Liver (tissue), 9 donors: Measurements from ENCODE around the gene PSRC1. TPM values are rescaled to one million over a fixed set of nuclear protein-coding genes. Genes with fewer than 3 reads are reported as not detected.

Source experiments
- DNase-seq: peaks from one replicate; pipeline ENCODE4 v3.0.0-alpha.2; 2017; ENCODE audit warnings: low spot score
- H3K27ac ChIP-seq, 2 donors: one replicate each; pipeline ENCODE4 v1.7.0; 2013; ENCODE audit warnings: inconsistent platforms in 2 of 2, low read length in 2 of 2, control low read depth in 1 of 2, low read depth in 1 of 2, mild to moderate bottlenecking in 1 of 2
- H3K27me3 ChIP-seq, 4 donors: one replicate each; pipeline versions ENCODE4 v1.6.1 to v1.7.0; 2013; ENCODE audit warnings: low read length in 3 of 4, inconsistent platforms in 1 of 4, mild to moderate bottlenecking in 1 of 4, moderate library complexity in 1 of 4; ENCODE audit not compliant: control insufficient read depth in 4 of 4, insufficient read depth in 4 of 4
- H3K36me3 ChIP-seq, 4 donors: one replicate each; pipeline versions ENCODE4 v1.6.1 to v1.7.0; 2013; ENCODE audit warnings: low read length in 3 of 4, mild to moderate bottlenecking in 3 of 4, low read depth in 1 of 4, moderate library complexity in 1 of 4; ENCODE audit not compliant: control insufficient read depth in 4 of 4, insufficient read depth in 3 of 4
- H3K4me1 ChIP-seq, 4 donors: one replicate each; pipeline versions ENCODE4 v1.6.1 to v1.7.0; 2013; ENCODE audit warnings: low read length in 3 of 4, mild to moderate bottlenecking in 3 of 4, moderate library complexity in 1 of 4; ENCODE audit not compliant: control insufficient read depth in 4 of 4, insufficient read depth in 4 of 4
- H3K4me3 ChIP-seq, 3 donors: one replicate each; pipeline versions ENCODE4 v1.6.1 to v1.7.0; 2013; ENCODE audit warnings: low read length in 3 of 3, control low read depth in 1 of 3, low read depth in 1 of 3, mild to moderate bottlenecking in 1 of 3
- H3K9ac ChIP-seq, 2 donors: one replicate each; pipeline ENCODE4 v1.7.0; 2013; ENCODE audit warnings: low read length in 2 of 2, mild to moderate bottlenecking in 2 of 2, moderate library complexity in 2 of 2, control low read depth in 1 of 2, low read depth in 1 of 2
- H3K9me3 ChIP-seq, 4 donors: one replicate each; pipeline versions ENCODE4 v1.6.1 to v1.7.0; 2013; ENCODE audit warnings: low read length in 3 of 4; ENCODE audit not compliant: control insufficient read depth in 4 of 4
- ATF3 ChIP-seq: IDR thresholded peaks from 2 replicates; pipeline ENCODE4 v1.6.1; 2016; ENCODE audit warnings: antibody characterized with exemption
- CTCF ChIP-seq: fragments of 150-350 bp; IDR thresholded peaks from 2 replicates; pipeline ENCODE4 v1.5.1; 2017; ENCODE audit warnings: improper control_type of control experiment, low read depth, low read length; ENCODE audit not compliant: missing input control
- EGR1 ChIP-seq, 2 donors: IDR thresholded peaks; 2 replicates each; pipeline ENCODE4 v1.6.1; 2016 to 2018; ENCODE audit warnings: antibody characterized with exemption in 2 of 2, low read depth in 2 of 2
- FOXA1 ChIP-seq: IDR thresholded peaks from 2 replicates; pipeline ENCODE4 v1.6.1; 2016; ENCODE audit warnings: antibody characterized with exemption
- FOXA2 ChIP-seq: IDR thresholded peaks from 2 replicates; pipeline ENCODE4 v1.6.1; 2016; ENCODE audit warnings: antibody characterized with exemption
- GABPA ChIP-seq, 2 donors: IDR thresholded peaks in 1 of 2; conservative IDR thresholded peaks in 1 of 2; 2 replicates each; pipeline ENCODE4 v1.6.1; 2016; ENCODE audit warnings: antibody characterized with exemption in 2 of 2, mild to moderate bottlenecking in 1 of 2, moderate library complexity in 1 of 2
- HNF4A ChIP-seq, 2 donors: conservative IDR thresholded peaks; 2 replicates each; pipeline ENCODE4 v1.6.1; 2016; ENCODE audit warnings: antibody characterized with exemption in 2 of 2, mild to moderate bottlenecking in 2 of 2
- HNF4G ChIP-seq: IDR thresholded peaks from 2 replicates; pipeline ENCODE4 v1.6.1; 2016; ENCODE audit warnings: antibody characterized with exemption
- MAX ChIP-seq: IDR thresholded peaks from 2 replicates; pipeline ENCODE4 v1.6.1; 2016; ENCODE audit warnings: antibody characterized with exemption
- NR2F2 ChIP-seq: IDR thresholded peaks from 2 replicates; pipeline ENCODE4 v1.6.1; 2016; ENCODE audit warnings: antibody characterized with exemption
- RAD21 ChIP-seq, 2 donors: IDR thresholded peaks; 2 replicates each; pipeline ENCODE4 v1.6.1; 2016; ENCODE audit warnings: antibody characterized with exemption in 2 of 2, mild to moderate bottlenecking in 2 of 2
- REST ChIP-seq: IDR thresholded peaks from 2 replicates; pipeline ENCODE4 v1.6.1; 2016; ENCODE audit warnings: antibody characterized with exemption, mild to moderate bottlenecking
- RXRA ChIP-seq, 2 donors: IDR thresholded peaks; 2 replicates each; pipeline ENCODE4 v1.6.1; 2017 to 2018; ENCODE audit warnings: antibody characterized with exemption in 2 of 2, mild to moderate bottlenecking in 1 of 2
- SP1 ChIP-seq: IDR thresholded peaks from 2 replicates; pipeline ENCODE4 v1.6.1; 2018; ENCODE audit warnings: antibody characterized with exemption, mild to moderate bottlenecking
- TAF1 ChIP-seq: conservative IDR thresholded peaks from 2 replicates; pipeline ENCODE4 v1.6.1; 2016; ENCODE audit warnings: antibody characterized with exemption, mild to moderate bottlenecking
- YY1 ChIP-seq: IDR thresholded peaks from 2 replicates; pipeline ENCODE4 v1.6.1; 2016; ENCODE audit warnings: antibody characterized with exemption, mild to moderate bottlenecking
- ZBTB33 ChIP-seq: IDR thresholded peaks from 2 replicates; pipeline ENCODE4 v1.6.1; 2016; ENCODE audit warnings: antibody characterized with exemption
- WGBS: extraction: QIAGEN DNeasy Blood & Tissue Kit; methylation state at CpG from one replicate; pipeline ENCODE4 v1.1.7; 2013; 5-methylcytosine and 5-hydroxymethylcytosine counted together
- polyA plus RNA-seq, 2 donors: library from polyadenylated mRNA; stranded (reverse) in 1 of 2; unstranded in 1 of 2; fragments of 200-250 nt in 1 of 2; fragments of >200 nt in 1 of 2; fragmentation: Nextera tagmentation in 1 of 2; extraction: Ambion mirVana in 1 of 2; gene quantifications; one replicate each; pipeline versions ENCODE4 v1.2.1 to v1.2.3, GENCODE V29; 2013 to 2015
- total RNA-seq, 2 donors: library from RNA; depleted of rRNA; stranded (reverse); fragments of >200 nt; gene quantifications; one replicate each; pipeline ENCODE4 v1.2.3, GENCODE V29; 2014
- donor health status: healthy.
- donor health status: healthy.
- donor health status: healthy.
- donor health status: healthy.
- donor health status: healthy.

The PSRC1 gene
- total and polyA plus RNA-seq, 4 donors = 0.25 to 2.6 (median 1.1) TPM

- Histone ChIP-seq H3K9ac (no peak overlapping the region), H3K9me3 (no peaks in the 10 kb centered on the region), H3K4me3 (no peak overlapping the region), H3K27me3 (no peaks in the 10 kb centered on the region), H3K4me1 (peaks cover 4 to 41% (median 24%) of the 10 kb centered on the region in 4 donors), H3K36me3 (no peaks in the 10 kb centered on the region), H3K27ac (no peak overlapping the region)
- TF ChIP-seq HNF4G = no peak
- DNase-seq = no peak
- WGBS = 97% methylated on average over 12 of the region's 12 CpGs
Measured at GRCh38 chr1:109280862-109281261, 2.1 kb downstream of the PSRC1 start.

GRCh38 chr1:109279615-109280278 is 3.2 kb downstream of the PSRC1 start:
- no peaks in the 10 kb centered on the region for H3K27me3 ChIP-seq
- H3K4me3 ChIP-seq = no peak overlapping the region
- H3K27ac ChIP-seq = no peak overlapping the region
- no peak for DNase-seq
- H3K9me3 ChIP-seq = no peaks in the 10 kb centered on the region
- H3K4me1 ChIP-seq = peaks cover 4 to 51% (median 32%) of the 10 kb centered on the region in 4 donors
- H3K36me3 ChIP-seq = no peaks in the 10 kb centered on the region
- no peak overlapping the region for H3K9ac ChIP-seq
- TF ChIP-seq SP1 (no peak), ZBTB33 (no peak), RXRA (IDR thresholded peaks at IDR 0.05) (no peak), ATF3 (no peak), RAD21 (IDR thresholded peaks at IDR 0.05) (no peak), EGR1 (IDR thresholded peaks at IDR 0.05; ENCODE audit: low read depth in 2 of 2) (no peak), HNF4G (no peak), YY1 (no peak), NR2F2 (no peak), HNF4A (conservative IDR thresholded peaks at IDR 0.05) (no peak), TAF1 (no peak), REST (no peak), MAX (no peak), FOXA1 (no peak), GABPA (IDR thresholded peaks at IDR 0.05 in 1 of 2, conservative IDR thresholded peaks at IDR 0.05 in 1 of 2) (no peak), CTCF (no peak), FOXA2 (no peak)
- 93% methylated on average over 5 of the region's 5 CpGs for WGBS
